Left ventricle myocardium inferior (tissue), 1 donor: ENCODE data around the gene PSMA5. TPM values are rescaled to one million over a fixed set of nuclear protein-coding genes. Genes with fewer than 3 reads are reported as not detected.

Experiments used
- DNase-seq: peaks from one replicate; pipeline ENCODE4 v3.0.0-alpha.2; 2020
- H3K27ac ChIP-seq: fragments of 200-600 bp; replicated peaks from 2 replicates; pipeline ENCODE4 v1.8.0; 2021
- H3K27me3 ChIP-seq: fragments of 200-600 bp; 2 replicates; pipeline ENCODE4 v1.8.0; 2021; ENCODE audit warnings: low read depth
- H3K36me3 ChIP-seq: fragments of 200-600 bp; 2 replicates; pipeline ENCODE4 v1.8.0; 2021
- H3K4me1 ChIP-seq: fragments of 200-600 bp; 2 replicates; pipeline ENCODE4 v1.8.0; 2021
- H3K4me3 ChIP-seq: fragments of 200-600 bp; 2 replicates; pipeline ENCODE4 v1.8.0; 2021; ENCODE audit warnings: mild to moderate bottlenecking, moderate library complexity
- H3K9me3 ChIP-seq: fragments of 200-600 bp; replicated peaks from 2 replicates; pipeline ENCODE4 v1.8.0; 2021
- intact Hi-C: fragments of 100-400 bp; cut with micrococcal nuclease; formaldehyde crosslinking; loops from one replicate; pipeline ENCODE4 v1.11.0; 2022
- total RNA-seq: library from RNA; stranded (reverse); fragmentation: NEBNext Ultra II Directional; extraction: Animal tissue kit (Norgen Biotek cat#: 25700); gene quantifications from one replicate; pipeline ENCODE4 v1.2.1, GENCODE V29; 2021
- TF ChIP-seq, protein P1 (sequence below): fragments of 200-600 bp; IDR thresholded peaks from 2 replicates; pipeline ENCODE4 v1.8.0; 2021; ENCODE audit warnings: antibody characterized with exemption, mild to moderate bottlenecking, borderline replicate concordance
- donor health status: DM: no; HTN: yes; CAD: no; lungs with severe emphysema.

The PSMA5 gene
- total RNA-seq, 1 donor from 2014 or later = 49.9 TPM

DNA sequence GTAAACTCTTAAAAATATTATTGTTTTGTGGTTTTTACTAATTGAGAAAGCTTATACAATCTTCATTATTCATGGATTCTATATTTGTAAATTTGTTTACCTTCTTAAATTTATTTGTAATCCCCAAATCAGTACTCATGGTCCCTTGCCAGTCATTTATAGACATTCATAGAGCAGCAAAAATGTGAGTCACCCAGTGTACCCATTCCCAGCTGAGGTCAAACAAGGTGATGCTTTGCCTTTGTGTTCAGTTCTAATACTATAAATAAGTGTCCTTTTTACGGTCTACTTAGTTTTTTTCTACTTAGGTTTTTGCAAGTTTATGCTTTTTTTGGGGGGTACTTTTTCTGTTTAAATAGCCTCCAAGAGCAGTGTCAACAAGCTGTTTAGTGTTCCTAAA, 64.6 kb downstream of the PSMA5 start:
- peaks cover 42% of the 10 kb centered on the region for H3K4me1 ChIP-seq
- TF ChIP-seq, protein P1, sequence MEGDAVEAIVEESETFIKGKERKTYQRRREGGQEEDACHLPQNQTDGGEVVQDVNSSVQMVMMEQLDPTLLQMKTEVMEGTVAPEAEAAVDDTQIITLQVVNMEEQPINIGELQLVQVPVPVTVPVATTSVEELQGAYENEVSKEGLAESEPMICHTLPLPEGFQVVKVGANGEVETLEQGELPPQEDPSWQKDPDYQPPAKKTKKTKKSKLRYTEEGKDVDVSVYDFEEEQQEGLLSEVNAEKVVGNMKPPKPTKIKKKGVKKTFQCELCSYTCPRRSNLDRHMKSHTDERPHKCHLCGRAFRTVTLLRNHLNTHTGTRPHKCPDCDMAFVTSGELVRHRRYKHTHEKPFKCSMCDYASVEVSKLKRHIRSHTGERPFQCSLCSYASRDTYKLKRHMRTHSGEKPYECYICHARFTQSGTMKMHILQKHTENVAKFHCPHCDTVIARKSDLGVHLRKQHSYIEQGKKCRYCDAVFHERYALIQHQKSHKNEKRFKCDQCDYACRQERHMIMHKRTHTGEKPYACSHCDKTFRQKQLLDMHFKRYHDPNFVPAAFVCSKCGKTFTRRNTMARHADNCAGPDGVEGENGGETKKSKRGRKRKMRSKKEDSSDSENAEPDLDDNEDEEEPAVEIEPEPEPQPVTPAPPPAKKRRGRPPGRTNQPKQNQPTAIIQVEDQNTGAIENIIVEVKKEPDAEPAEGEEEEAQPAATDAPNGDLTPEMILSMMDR = no peak
- no peaks in the 10 kb centered on the region for H3K27me3 ChIP-seq
- intact Hi-C loops = no loop called here
- no peaks in the 10 kb centered on the region for H3K9me3 ChIP-seq
- no peak overlapping the region for H3K27ac ChIP-seq
- no peak for DNase-seq
- no peak overlapping the region for H3K4me3 ChIP-seq
- peaks cover 13% of the 10 kb centered on the region for H3K36me3 ChIP-seq

DNA sequence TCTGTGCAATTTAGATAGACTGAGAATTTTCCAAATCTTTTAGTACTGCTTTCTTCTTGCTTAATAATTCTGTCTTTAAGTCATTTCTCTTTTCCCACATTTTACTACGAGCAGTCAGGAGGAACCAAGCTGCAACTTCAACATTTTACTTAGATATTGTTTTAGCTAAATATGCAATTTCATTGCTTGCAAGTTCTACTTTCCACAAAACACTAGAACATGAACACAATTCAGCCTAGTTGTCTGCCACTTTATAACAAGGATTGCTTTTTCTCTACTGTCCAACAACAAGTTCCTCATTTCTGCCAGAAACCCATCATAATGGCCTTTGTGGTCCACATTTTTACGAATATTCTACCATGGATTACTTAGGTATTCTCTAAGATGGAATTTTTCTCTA, 65.2 kb downstream of the PSMA5 start:
- H3K36me3 ChIP-seq = peaks cover 7% of the 10 kb centered on the region
- H3K9me3 ChIP-seq = no peaks in the 10 kb centered on the region
- H3K27ac ChIP-seq = no peak overlapping the region
- peaks cover 42% of the 10 kb centered on the region for H3K4me1 ChIP-seq
- H3K27me3 ChIP-seq = no peaks in the 10 kb centered on the region
- DNase-seq = no peak
- intact Hi-C loops = no loop called here
- TF ChIP-seq, protein P1 = no peak
- H3K4me3 ChIP-seq = no peak overlapping the region

DNA sequence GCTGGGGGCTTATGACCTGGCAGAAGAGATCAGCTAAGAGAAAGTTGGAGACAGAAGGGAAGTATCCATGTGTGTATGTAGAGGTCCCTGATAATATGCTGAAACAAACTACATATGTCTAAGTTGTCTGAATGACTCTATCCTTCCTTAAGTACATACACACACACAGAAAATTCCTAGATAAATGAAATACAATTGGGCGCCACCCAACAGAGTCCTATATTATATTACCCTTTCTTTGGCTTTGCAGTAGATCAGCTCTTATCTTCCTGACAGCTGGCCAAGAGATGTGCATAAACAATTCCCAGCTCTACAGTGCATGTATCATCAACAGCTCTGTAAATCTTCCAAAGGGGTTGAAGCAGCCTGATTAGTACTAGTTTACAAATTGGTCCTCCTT, 68.6 kb downstream of the PSMA5 start:
- TF ChIP-seq, protein P1 = no peak
- H3K27me3 ChIP-seq = no peaks in the 10 kb centered on the region
- H3K4me3 ChIP-seq = no peak overlapping the region
- intact Hi-C loops = no loop called here
- peaks cover 24% of the 10 kb centered on the region for H3K36me3 ChIP-seq
- H3K4me1 ChIP-seq = peaks cover 30% of the 10 kb centered on the region
- no peak overlapping the region for H3K27ac ChIP-seq
- DNase-seq = no peak
- H3K9me3 ChIP-seq = no peaks in the 10 kb centered on the region

DNA sequence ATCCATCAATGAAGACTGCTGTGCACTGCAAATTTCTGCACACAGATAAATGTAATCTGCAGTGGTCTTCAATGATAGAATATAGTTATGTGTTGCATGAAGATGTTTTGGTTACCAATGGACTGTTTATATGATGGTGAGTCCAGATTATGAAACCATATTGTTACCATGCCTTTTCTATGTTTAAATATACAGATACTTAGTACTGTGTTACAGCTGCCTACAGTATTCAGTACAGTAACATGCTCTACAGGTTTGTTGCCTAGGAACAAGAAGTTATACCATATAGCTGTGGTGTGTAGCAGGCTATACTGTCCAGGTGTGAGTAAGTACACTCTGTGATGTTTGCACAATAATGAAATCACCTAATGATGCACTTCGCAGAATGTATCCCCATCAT, 69.3 kb downstream of the PSMA5 start:
- intact Hi-C loops = no loop called here
- Histone ChIP-seq H3K27ac (no peak overlapping the region), H3K27me3 (no peaks in the 10 kb centered on the region), H3K36me3 (peaks cover 31% of the 10 kb centered on the region), H3K4me1 (peaks cover 31% of the 10 kb centered on the region), H3K4me3 (no peak overlapping the region), H3K9me3 (no peaks in the 10 kb centered on the region)
- TF ChIP-seq, protein P1 = no peak
- no peak for DNase-seq

DNA sequence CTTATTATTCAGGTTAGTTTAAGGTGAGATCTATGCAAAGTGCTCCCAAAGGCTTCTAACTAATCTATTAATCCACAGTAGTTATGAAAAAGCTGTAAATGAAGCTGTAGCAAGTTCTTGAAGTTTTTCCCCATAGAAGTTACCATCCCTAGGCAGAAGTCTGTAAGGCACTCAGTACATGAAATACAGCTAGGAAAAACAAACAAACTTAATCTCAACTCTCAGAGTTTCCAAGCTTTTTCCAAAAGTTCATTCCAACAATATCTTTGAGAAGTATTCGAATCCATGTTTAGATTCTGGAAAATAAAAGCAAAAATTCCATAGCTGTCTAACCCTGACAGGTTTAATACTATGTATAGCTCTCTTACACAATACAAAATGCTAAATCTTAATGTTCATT, 69.7 kb downstream of the PSMA5 start:
- Histone ChIP-seq H3K4me3 (no peak overlapping the region), H3K36me3 (peaks cover 36% of the 10 kb centered on the region), H3K27ac (no peak overlapping the region), H3K4me1 (peaks cover 27% of the 10 kb centered on the region), H3K27me3 (no peaks in the 10 kb centered on the region), H3K9me3 (no peaks in the 10 kb centered on the region)
- intact Hi-C loops = no loop called here
- TF ChIP-seq, protein P1 = no peak
- no peak for DNase-seq

DNA sequence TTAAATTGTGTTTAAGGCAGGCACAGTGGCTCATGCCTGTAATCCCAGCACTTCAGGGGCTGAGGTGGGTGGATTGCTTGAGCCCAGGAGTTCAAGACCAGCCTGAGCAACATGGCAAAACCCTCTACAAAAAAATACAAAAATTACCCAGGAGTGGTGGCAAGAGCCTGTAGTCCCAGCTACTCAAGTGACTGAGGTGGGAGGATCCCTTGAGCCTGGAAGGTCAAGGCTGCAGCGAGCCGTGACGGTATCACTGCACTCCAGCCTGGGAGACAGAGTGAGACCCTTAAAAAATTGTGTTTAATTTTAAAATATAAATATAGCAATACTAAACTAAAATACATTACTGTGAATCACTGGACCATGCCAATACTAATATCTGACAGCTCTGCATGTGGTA, 71.3 kb downstream of the PSMA5 start:
- Histone ChIP-seq H3K27me3 (no peaks in the 10 kb centered on the region), H3K36me3 (peaks cover 51% of the 10 kb centered on the region), H3K9me3 (no peaks in the 10 kb centered on the region), H3K4me1 (peaks cover 20% of the 10 kb centered on the region), H3K4me3 (no peak overlapping the region), H3K27ac (no peak overlapping the region)
- no peak for DNase-seq
- intact Hi-C loops = no loop called here
- TF ChIP-seq, protein P1 = no peak
